Esophagus mucosa (tissue), 1 donor: ENCODE data around the gene ZNF511. TPM values are rescaled to one million over a fixed set of nuclear protein-coding genes. Genes with fewer than 3 reads are reported as not detected.
A peak's percentile ranks its signal among the peaks of the same experiment; 100 is the strongest.
"Not testable (repeated sequence)": the region's sequence is repeated elsewhere in the genome, so short reads cannot be mapped to it uniquely, and the experiment has no call there.

ENCODE experiments used
- ATAC-seq: fragments of 200-7000 bp; cut with Tn5 transposase; one replicate; pipeline ENCODE4 v1.9.1; 2020
- total RNA-seq: library from RNA; stranded (reverse); gene quantifications from one replicate; pipeline ENCODE4 v1.2.4, GENCODE V29; 2023
- donor health status: DM: yes; HTN: yes; CAD: no.

Gene ZNF511
- total RNA-seq, 1 donor from 2014 or later: 34.9 TPM

DNA sequence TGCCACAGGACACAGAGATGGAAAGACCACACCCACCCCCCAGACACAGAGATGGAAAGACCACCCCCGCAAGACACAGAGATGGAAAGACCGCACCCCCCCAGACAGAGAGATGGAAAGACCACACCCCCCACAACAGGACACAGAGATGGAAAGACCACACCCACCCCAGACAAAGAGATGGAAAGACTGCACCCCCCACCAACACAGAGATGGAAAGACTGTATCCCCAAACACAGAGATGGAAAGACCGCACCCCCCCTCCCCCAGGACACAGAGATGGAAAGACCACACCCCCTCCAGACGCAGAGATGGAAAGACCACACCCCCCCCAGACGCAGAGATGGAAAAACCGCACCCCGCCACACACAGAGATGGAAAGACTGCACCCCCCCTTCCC lies 8.0 kb downstream of the ZNF511 start:
- ATAC-seq: no peak

- peak; percentile 84 for ATAC-seq
These were observed 9.9 kb downstream of the ZNF511 start for GRCh38 chr10:133318494-133319127.

GRCh38 chr10:133320852-133321422 lies 12.2 kb downstream of the ZNF511 start:
- ATAC-seq: not testable (repeated sequence)

GRCh38 chr10:133322064-133322709 lies 13.5 kb downstream of the ZNF511 start:
- ATAC-seq: not testable (repeated sequence)

DNA sequence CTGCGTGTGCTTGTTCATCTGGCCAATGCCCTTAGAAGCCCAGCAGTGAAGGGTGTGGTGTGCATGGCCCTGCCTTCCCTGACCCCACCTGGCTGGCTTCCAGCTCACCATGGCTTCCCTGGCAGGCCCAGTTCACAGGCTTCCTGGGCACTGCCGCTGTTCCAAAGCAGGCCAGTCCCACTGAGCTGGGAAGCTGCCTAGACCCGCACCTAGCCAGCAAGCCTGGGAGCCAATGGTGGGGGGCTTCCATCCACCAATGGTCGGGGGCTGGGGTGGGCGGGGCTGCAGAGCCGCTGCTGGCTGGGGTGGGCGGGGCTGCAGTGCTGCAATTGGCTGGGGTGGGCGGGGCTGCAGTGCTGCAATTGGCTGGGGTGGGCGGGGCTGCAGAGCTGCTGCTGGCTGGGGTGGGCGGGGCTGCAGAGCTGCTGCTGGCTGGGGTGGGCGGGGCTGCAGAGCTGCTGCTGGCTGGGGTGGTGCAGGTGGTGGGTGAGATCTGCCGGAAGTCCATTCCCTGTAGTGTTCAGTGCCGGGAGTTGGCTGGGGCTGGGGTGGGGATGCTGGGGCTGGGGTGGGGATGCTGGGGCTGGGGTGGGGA lies 15.6 kb downstream of the ZNF511 start:
- peak; percentile 69 for ATAC-seq

GRCh38 chr10:133324857-133325260 lies 16.1 kb downstream of the ZNF511 start:
- peak; percentile 3 for ATAC-seq

GRCh38 chr10:133325440-133326222 lies 16.9 kb downstream of the ZNF511 start:
- no peak for ATAC-seq

DNA sequence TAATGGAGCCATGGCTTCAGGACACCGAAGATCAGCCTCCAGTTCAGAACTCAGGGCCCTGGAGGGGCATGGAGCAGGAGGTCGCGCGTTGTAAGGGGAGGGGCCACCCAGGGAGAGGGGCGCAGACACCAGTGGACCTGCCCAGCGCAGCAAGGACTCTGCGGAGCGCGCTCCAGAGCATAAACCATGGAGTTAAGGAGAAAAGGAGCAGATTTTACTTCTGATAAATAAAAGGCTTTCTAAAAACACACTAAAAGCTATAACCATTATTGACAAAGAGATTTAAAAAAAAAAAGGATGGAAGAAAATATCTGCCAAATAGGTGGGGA lies 17.5 kb downstream of the ZNF511 start:
- ATAC-seq: no peak

- no peak for ATAC-seq
These were observed 18.3 kb downstream of the ZNF511 start for GRCh38 chr10:133326745-133327650.

- no peak for ATAC-seq
These were observed 19.1 kb downstream of the ZNF511 start for GRCh38 chr10:133327651-133328357.

DNA sequence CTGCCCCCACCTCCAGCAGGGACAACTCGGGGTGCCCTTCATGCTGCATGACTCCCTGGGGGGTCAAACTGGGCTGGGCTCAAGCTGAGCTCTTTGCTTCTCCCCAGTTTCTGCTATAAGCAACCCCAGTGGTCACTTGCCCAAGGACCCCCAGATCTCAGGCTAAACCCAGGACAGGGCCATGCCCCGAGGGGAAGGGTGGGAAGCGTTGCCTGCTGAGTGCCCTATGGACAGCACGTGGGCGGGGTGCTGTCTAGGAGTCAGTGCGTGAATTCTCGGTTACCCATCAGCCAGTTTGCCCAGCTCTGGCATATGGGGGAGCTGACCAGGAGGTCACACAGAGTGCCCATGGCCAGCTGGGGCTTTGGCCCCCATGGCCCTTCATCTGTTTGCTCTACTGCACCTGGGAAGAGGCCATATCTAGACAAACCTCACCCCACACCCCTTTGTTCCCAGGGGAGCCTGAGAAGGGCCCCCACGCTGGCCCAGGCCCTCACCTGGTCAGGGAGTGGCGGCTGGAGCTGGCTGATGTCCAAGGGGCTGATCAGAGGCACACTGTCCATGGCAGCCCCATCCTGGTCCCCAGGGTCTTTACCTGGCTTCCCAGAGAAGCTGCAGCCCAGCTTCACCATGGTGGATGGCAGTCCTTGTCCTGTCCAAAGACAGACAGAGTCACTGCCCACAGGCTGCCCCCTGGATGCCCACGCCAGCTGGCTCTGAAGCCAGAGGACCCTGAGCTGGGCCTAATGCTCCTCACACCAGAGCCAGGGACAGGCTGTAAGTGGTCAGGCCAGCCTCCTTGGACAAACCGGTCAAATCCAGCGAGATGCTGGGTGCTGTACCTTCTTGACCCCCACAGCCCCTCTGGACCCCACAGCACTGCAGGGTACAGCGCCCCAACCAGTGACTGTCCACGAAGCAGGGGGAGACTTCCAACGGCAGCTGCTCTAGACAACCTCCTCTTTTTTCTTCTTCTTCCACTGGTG lies 19.9 kb downstream of the ZNF511 start:
- no peak for ATAC-seq

GRCh38 chr10:133329491-133330202 lies 20.9 kb downstream of the ZNF511 start:
- ATAC-seq: peak; percentile 79

DNA sequence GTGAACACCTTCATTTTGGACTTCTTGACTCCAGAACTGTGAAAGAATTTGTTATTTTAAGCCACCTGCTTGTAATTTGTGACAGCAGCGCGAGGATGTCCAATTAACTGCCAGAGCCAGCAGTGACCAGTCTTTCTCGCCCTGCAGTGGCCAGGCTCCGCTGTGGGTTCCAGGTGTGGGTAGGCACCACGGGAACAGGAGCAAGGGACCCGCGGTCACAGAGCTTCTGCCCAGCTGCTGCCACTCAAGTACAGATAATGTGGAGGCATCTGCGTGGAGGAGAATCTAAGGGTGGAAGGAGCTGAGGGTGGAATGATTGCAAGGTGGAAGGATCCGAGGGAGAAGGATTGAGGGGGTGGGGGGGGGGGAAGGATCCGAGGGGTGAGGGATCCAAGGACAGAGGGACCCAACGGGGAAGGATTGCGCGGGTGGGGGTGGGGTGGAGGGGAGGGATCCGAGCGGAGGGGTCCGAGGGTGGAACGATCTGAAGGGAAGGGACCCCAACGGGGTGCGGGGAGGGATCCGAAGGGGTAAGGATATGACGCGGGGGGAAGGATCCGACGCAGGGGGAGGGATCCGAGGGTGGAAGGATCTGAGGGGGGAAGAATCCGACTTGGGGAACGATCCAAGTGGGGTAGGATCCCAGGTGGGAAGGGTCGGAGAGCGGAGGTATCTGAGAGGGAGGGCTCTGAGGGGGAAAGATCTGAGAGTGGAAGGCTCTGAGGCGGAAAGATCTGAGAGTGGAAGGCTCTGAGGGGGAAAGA lies 24.4 kb downstream of the ZNF511 start:
- no peak for ATAC-seq

GRCh38 chr10:133334503-133335245 lies 26.0 kb downstream of the ZNF511 start:
- ATAC-seq: no peak

DNA sequence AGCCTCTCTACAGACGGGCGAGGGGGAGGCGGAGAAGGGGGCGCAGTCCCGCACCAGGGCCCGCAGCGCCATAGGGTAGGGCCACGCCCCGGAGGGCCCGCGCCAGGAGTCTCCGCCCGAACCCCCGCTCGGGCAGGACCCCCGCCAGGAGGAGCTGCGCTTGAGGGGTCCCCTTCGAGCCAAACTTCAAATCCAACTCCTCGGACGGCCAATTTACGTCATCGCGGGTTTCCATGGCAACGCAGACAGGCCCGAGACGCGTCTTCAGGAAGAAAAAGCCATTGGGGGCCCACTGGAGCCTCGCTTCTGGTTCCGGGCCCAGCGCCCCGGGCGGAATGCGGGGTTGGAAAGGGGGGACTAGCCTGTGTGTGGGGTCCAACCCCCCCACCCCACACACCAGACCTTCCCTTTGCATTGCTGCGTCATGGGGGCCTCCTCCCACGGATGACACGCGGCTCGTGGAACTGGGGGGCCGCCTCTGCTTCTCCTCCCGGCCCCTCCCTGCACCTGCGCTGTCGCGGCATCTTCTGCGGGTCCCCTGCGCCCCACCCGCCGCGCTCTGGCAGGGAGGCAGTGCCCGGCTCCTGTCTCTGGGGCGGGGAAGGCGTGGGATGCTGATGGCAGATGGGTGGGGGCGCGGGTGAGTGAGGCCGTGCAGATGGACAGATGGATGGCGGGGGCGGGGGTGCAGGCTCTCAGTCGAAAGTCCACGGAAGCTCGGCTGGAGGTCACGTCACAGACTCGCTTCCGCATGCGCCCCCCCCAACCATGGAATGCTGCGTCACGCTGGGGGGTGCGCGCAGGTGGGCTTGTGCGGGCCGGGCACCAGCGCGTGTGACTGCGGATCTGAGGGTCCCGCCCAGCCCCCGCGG lies 26.8 kb downstream of the ZNF511 start:
- peak; percentile 18 for ATAC-seq

DNA sequence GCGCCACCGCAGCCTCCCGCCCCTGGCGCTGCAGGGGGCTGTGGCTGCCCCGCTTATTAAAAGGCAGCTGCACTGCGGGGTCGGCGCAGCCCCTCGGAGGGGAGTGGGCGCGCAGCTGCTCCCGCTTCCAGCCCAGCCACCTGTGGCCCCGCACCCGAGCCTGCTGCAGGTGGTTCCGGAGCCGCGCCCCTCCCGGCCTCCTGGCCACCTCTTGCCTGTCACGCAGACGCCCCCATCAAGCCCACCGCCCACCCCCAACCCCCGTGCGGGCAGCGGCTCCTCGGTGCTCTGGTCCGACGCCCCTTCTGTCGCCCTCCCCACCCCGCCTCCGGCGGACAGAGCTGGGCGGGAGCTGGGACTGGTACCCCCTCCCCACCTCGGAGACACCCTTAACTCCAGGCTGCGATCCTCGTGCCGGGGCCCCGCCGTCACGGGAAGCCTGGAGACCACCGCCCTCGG lies 27.4 kb downstream of the ZNF511 start:
- ATAC-seq: no peak
